Osteoblast (primary cell): Measurements from ENCODE around the gene MYH1. TPM values are rescaled to one million over a fixed set of nuclear protein-coding genes. Genes with fewer than 3 reads are reported as not detected.

Experiments used
- DNase-seq: peaks from one replicate; pipeline ENCODE4 v3.0.0; 2011; ENCODE audit warnings: low spot score, mixed read lengths; ENCODE audit not compliant: insufficient read length; ENCODE audit errors: missing footprints
- H2AFZ ChIP-seq: 2 replicates; pipeline ENCODE4 v1.6.0; 2011; ENCODE audit warnings: mild to moderate bottlenecking, low read length
- H3K27ac ChIP-seq: 2 replicates; pipeline ENCODE4 v1.5.1; 2011; ENCODE audit warnings: mild to moderate bottlenecking, low read depth, low read length, moderate library complexity
- H3K27me3 ChIP-seq: 2 replicates; pipeline ENCODE4 v1.6.0; 2012; ENCODE audit warnings: mild to moderate bottlenecking, control low read depth, inconsistent platforms, low read length, moderate library complexity; ENCODE audit not compliant: insufficient read depth
- H3K36me3 ChIP-seq: 2 replicates; pipeline ENCODE4 v1.5.1; 2011; ENCODE audit warnings: mild to moderate bottlenecking, low read length, control low read depth, moderate library complexity; ENCODE audit not compliant: insufficient read depth
- H3K4me1 ChIP-seq: 2 replicates; pipeline ENCODE4 v1.5.1; 2011; ENCODE audit warnings: mild to moderate bottlenecking, low read length, control low read depth, moderate library complexity; ENCODE audit not compliant: insufficient read depth
- H3K4me2 ChIP-seq: 2 replicates; pipeline ENCODE4 v1.6.0; 2011; ENCODE audit warnings: mild to moderate bottlenecking, low read length; ENCODE audit not compliant: insufficient read depth
- H3K4me3 ChIP-seq: fragments of 200-600 bp; sonication (generic); 3 replicates; pipeline ENCODE4 v1.5.1; 2012; ENCODE audit warnings: mild to moderate bottlenecking, low read length, inconsistent platforms; ENCODE audit not compliant: insufficient read depth
- H3K79me2 ChIP-seq: 2 replicates; pipeline ENCODE4 v1.6.0; 2012; ENCODE audit warnings: mild to moderate bottlenecking, low read length, control low read depth, inconsistent platforms; ENCODE audit not compliant: insufficient read depth
- H3K9me3 ChIP-seq: 2 replicates; pipeline ENCODE4 v1.5.1; 2011; ENCODE audit warnings: low read depth, low read length, control low read depth
- H4K20me1 ChIP-seq: 2 replicates; pipeline ENCODE4 v1.6.0; 2012; ENCODE audit warnings: mild to moderate bottlenecking, low read length, control low read depth; ENCODE audit not compliant: insufficient read depth
- total RNA-seq: library from RNA; depleted of rRNA; stranded (reverse); fragments of >200 nt; gene quantifications from 2 replicates; pipeline ENCODE4 v1.2.3, GENCODE V29; 2012
- TF ChIP-seq, protein P1 (sequence below): IDR thresholded peaks from 2 replicates; pipeline ENCODE4 v1.5.1; 2011; ENCODE audit warnings: mild to moderate bottlenecking, low read depth, low read length, moderate library complexity; ENCODE audit errors: extremely low read depth

MYH1 gene
- total RNA-seq = not detected in 2 replicates

DNA sequence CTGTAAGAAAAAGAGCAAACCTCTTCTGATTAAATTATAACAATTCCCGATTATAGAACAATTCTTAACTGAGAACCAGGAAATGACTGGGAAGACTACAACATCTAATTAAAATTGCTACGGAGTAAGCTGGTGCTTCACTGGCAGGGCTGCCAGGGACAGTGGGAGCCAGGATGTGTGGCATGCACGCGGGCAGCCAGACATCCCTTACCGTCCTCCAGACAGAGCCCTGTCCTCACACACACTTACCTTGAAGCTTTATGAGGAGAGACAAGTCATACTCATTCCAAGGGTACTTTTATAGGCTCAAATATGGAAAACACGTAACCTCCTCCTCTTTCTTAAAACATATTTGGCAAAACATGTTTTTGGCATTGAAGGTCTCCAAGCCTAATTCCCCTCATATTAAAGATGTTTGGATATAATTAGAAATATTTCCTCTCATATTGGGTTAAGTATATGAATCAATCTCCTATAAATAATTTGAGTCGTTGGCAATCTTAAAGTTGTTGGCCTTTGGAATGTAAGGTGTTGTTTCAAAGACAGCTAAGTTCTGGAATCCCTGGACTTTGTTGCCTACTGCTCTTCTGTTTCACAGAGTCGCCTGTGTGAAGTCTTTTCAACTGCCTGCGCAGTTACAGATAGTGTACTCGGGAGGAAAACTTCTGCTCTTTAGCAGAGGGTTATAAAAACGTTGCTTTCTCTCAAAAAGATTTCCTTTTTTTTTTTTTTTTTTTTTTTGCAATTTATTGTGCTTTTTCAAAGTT, at the start of gene MYH1:
Gene MYH1, minus strand, starts transcription at position 272 of the 767 bp plus-strand sequence. CDS start 1,900 bp downstream, outside the sequence.
- H2AFZ ChIP-seq = no peak within 1 kb of the TSS
- no peaks in the 10 kb centered on the region for H3K79me2 ChIP-seq
- no peak for DNase-seq
- H4K20me1 ChIP-seq = no peaks in the 10 kb centered on the region
- TF ChIP-seq, protein P1, sequence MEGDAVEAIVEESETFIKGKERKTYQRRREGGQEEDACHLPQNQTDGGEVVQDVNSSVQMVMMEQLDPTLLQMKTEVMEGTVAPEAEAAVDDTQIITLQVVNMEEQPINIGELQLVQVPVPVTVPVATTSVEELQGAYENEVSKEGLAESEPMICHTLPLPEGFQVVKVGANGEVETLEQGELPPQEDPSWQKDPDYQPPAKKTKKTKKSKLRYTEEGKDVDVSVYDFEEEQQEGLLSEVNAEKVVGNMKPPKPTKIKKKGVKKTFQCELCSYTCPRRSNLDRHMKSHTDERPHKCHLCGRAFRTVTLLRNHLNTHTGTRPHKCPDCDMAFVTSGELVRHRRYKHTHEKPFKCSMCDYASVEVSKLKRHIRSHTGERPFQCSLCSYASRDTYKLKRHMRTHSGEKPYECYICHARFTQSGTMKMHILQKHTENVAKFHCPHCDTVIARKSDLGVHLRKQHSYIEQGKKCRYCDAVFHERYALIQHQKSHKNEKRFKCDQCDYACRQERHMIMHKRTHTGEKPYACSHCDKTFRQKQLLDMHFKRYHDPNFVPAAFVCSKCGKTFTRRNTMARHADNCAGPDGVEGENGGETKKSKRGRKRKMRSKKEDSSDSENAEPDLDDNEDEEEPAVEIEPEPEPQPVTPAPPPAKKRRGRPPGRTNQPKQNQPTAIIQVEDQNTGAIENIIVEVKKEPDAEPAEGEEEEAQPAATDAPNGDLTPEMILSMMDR = no peak
- no peak within 1 kb of the TSS for H3K4me2 ChIP-seq
- H3K27ac ChIP-seq = no peak within 1 kb of the TSS
- H3K4me1 ChIP-seq = no peaks in the 10 kb centered on the region
- H3K36me3 ChIP-seq = no peaks in the 10 kb centered on the region
- H3K4me3 ChIP-seq = no peak within 1 kb of the TSS
- H3K9me3 ChIP-seq = no peaks in the 10 kb centered on the region
- no peaks in the 10 kb centered on the region for H3K27me3 ChIP-seq

DNA sequence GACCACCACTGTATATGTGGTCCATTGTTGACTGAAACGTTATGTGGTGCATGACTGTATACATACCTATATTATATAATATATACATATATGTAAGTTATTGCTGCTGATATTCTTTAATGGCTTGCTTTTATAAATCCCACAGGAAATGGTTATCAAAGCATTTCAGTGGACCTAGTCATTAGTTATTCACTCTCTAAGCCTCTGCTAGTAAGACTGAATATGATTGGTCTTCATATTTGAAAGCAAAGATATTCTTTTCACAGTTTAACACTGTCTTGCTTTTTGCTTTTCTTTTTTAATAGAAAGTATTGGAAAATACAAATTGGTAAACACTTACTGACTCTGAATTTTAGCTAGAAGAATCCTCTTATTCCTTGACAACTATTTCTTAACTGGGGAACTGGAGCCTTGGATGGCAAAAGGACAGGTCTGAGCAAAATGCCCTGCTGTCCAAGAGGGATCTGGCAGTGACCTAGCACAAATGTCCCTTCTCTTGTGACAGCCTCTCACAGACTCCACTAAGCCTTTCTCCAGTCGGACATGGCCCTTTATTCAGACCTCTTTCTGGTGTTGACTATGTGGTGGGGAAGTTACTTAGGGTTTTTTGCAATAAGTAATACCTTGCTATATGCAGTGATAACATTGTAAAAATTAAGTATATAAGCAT, 45.8 kb upstream of the MYH1 start:
- Histone ChIP-seq H3K79me2 (no peaks in the 10 kb centered on the region), H2AFZ (no peak overlapping the region), H4K20me1 (no peaks in the 10 kb centered on the region), H3K27me3 (no peaks in the 10 kb centered on the region), H3K4me1 (no peaks in the 10 kb centered on the region), H3K27ac (no peak overlapping the region), H3K4me2 (no peak overlapping the region), H3K36me3 (no peaks in the 10 kb centered on the region), H3K9me3 (no peaks in the 10 kb centered on the region), H3K4me3 (no peak overlapping the region)
- TF ChIP-seq, protein P1 = no peak
- no peak for DNase-seq

DNA sequence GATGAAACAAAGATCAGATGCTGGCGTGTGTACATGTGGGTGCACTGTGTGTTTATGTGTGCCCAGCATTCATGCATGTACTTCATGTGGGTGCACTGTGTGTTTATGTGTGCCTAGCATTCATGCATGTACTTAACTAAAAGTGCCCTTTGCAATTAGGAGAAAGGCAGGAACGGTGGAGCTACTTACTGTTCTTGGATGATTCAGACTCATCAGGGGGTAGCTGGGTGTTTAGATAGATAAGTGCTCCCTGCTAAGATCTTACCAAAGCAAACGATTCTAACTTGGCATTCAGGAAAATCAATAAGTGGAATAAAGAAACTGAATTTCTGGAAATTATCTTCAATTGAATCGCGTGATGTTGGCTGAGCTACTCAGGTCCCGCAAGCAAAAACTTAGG, 39.7 kb upstream of the MYH1 start:
- Histone ChIP-seq H3K27ac (no peak overlapping the region), H3K4me3 (no peak overlapping the region), H3K36me3 (no peaks in the 10 kb centered on the region), H3K79me2 (no peaks in the 10 kb centered on the region), H3K9me3 (no peaks in the 10 kb centered on the region), H3K27me3 (no peaks in the 10 kb centered on the region), H3K4me1 (no peaks in the 10 kb centered on the region), H4K20me1 (no peaks in the 10 kb centered on the region), H2AFZ (no peak overlapping the region), H3K4me2 (no peak overlapping the region)
- no peak for DNase-seq
- TF ChIP-seq, protein P1 = no peak

DNA sequence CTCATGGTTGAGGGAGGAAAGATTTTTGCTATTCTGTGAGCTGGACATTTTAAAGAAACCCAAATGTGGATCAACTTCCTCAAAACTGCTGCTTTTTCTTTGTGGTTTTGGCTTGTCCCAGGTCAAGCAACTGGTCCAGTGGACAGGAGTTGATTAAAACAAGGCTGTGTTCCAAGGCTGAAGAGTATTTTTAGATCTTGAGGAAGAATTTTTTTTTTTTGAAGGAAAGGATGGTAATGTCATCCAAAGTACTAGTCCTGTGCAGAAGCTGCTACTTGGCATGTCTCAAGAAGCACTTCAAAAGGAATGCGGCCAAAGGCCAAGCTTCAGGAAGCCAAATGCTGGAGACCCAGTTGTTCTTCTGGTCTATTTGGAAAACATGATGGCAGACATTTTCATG, 39.1 kb upstream of the MYH1 start:
- no peak for DNase-seq
- Histone ChIP-seq H3K4me3 (no peak overlapping the region), H3K36me3 (no peaks in the 10 kb centered on the region), H3K27ac (no peak overlapping the region), H3K4me1 (no peaks in the 10 kb centered on the region), H3K79me2 (no peaks in the 10 kb centered on the region), H3K9me3 (no peaks in the 10 kb centered on the region), H3K4me2 (no peak overlapping the region), H3K27me3 (no peaks in the 10 kb centered on the region), H2AFZ (no peak overlapping the region), H4K20me1 (no peaks in the 10 kb centered on the region)
- TF ChIP-seq, protein P1 = no peak
